Epithelial cell of proximal tubule (primary cell): ENCODE results near the gene RPA1. TPM values are rescaled to one million over a fixed set of nuclear protein-coding genes. Genes with fewer than 3 reads are reported as not detected.

Source experiments
- DNase-seq: peaks from one replicate; pipeline ENCODE4 v3.0.0-alpha.2; 2011; ENCODE audit warnings: low read depth
- H3K4me3 ChIP-seq: 2 replicates; pipeline ENCODE4 v1.5.1; 2011; ENCODE audit warnings: low read depth, mild to moderate bottlenecking, low read length
- total RNA-seq: library from RNA; depleted of rRNA; stranded (reverse); fragments of >200 nt; gene quantifications from 2 replicates; pipeline ENCODE4 v1.2.3, GENCODE V29; 2015
- TF ChIP-seq, protein P1 (sequence below): conservative IDR thresholded peaks from 2 replicates; pipeline ENCODE4 v1.5.1; 2012; ENCODE audit warnings: low read depth, mild to moderate bottlenecking, low read length

Gene RPA1
- total RNA-seq, 1 donor from 2014 or later = 28.5 TPM

- TF ChIP-seq, protein P1, sequence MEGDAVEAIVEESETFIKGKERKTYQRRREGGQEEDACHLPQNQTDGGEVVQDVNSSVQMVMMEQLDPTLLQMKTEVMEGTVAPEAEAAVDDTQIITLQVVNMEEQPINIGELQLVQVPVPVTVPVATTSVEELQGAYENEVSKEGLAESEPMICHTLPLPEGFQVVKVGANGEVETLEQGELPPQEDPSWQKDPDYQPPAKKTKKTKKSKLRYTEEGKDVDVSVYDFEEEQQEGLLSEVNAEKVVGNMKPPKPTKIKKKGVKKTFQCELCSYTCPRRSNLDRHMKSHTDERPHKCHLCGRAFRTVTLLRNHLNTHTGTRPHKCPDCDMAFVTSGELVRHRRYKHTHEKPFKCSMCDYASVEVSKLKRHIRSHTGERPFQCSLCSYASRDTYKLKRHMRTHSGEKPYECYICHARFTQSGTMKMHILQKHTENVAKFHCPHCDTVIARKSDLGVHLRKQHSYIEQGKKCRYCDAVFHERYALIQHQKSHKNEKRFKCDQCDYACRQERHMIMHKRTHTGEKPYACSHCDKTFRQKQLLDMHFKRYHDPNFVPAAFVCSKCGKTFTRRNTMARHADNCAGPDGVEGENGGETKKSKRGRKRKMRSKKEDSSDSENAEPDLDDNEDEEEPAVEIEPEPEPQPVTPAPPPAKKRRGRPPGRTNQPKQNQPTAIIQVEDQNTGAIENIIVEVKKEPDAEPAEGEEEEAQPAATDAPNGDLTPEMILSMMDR = peak; percentile 80
- DNase-seq = no peak
- no peak overlapping the region for H3K4me3 ChIP-seq
These were observed 35.6 kb downstream of the RPA1 start for GRCh38 chr17:1865252-1866037.

DNA sequence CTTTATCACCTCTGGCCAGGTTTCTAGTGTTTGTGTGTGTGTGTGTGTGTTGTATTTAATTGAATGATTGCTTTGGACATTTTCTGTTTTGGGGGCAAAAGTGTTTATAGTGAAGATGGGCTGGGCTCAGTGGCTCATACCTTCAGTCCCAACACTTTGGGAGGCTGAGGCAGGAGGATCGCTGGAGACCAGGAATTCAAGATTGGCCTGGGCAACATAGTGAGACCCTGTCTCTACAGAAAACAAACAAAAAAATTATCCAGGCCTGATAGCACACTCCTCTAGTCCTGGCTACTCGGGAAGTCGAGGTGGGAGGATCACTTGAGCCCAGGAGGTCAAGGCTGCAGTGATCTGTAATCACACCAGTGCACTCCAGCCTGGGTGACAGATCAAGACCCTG, 37.5 kb downstream of the RPA1 start:
- no peak overlapping the region for H3K4me3 ChIP-seq
- DNase-seq = no peak
- TF ChIP-seq, protein P1 = no peak

GRCh38 chr17:1868090-1868489, 38.3 kb downstream of the RPA1 start:
- no peak overlapping the region for H3K4me3 ChIP-seq
- no peak for DNase-seq
- TF ChIP-seq, protein P1 = no peak

DNA sequence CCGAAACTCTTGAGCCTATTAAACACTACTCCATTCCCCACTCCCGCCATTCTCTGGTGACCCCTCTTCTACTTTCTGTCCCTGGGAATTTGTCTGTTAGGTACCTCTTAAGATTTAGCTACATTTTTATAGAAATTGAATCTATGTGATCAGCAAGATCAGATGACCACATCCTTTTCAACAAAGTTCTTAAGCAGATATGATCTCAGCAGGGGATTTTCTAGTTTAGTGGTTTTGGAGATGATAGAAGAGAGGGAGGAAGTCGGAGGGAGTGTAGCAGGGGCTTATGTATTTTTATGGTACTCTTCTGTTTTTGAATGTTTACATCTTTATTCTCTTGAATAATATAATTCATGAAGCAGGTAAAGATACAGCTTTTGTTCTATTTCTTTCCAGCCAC, 40.8 kb downstream of the RPA1 start:
- no peak overlapping the region for H3K4me3 ChIP-seq
- no peak for DNase-seq
- TF ChIP-seq, protein P1 = no peak

DNA sequence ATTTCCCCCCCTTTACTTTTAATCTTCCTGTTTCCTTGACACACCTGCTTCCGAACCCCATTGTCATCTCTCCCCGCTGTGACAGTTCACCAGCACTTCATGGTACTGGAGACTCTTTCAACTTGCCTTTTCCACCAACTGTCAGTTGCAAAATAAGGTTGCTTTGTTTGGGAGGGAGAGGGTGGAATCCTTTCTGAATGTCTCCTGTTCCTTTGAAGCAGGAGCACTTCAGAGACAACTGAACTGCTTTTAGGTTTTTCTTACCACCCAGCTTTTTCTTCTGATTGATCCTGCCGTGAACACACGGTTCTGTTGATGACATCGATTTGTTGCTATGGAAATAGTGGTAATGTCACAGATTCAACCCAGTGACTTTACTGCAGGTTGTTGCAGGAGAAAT, 42.0 kb downstream of the RPA1 start:
- TF ChIP-seq, protein P1 = no peak
- no peak for DNase-seq
- H3K4me3 ChIP-seq = no peak overlapping the region

- no peak overlapping the region for H3K4me3 ChIP-seq
- TF ChIP-seq, protein P1 = no peak
- DNase-seq = no peak
These were observed 42.4 kb downstream of the RPA1 start for GRCh38 chr17:1872254-1872653.

- DNase-seq = no peak
- TF ChIP-seq, protein P1 = no peak
- H3K4me3 ChIP-seq = no peak overlapping the region
These were observed 43.2 kb downstream of the RPA1 start for GRCh38 chr17:1872976-1873375.
